AG08396 (cell line): ENCODE results near the gene SFSWAP.
"Not testable (repeated sequence)": the region's sequence is repeated elsewhere in the genome, so short reads cannot be mapped to it uniquely, and the experiment has no call there.

Experiments
- DNase-seq: peaks from one replicate; pipeline ENCODE4 v3.0.0; 2012; ENCODE audit warnings: low spot score, mixed read lengths

The SFSWAP gene

DNA sequence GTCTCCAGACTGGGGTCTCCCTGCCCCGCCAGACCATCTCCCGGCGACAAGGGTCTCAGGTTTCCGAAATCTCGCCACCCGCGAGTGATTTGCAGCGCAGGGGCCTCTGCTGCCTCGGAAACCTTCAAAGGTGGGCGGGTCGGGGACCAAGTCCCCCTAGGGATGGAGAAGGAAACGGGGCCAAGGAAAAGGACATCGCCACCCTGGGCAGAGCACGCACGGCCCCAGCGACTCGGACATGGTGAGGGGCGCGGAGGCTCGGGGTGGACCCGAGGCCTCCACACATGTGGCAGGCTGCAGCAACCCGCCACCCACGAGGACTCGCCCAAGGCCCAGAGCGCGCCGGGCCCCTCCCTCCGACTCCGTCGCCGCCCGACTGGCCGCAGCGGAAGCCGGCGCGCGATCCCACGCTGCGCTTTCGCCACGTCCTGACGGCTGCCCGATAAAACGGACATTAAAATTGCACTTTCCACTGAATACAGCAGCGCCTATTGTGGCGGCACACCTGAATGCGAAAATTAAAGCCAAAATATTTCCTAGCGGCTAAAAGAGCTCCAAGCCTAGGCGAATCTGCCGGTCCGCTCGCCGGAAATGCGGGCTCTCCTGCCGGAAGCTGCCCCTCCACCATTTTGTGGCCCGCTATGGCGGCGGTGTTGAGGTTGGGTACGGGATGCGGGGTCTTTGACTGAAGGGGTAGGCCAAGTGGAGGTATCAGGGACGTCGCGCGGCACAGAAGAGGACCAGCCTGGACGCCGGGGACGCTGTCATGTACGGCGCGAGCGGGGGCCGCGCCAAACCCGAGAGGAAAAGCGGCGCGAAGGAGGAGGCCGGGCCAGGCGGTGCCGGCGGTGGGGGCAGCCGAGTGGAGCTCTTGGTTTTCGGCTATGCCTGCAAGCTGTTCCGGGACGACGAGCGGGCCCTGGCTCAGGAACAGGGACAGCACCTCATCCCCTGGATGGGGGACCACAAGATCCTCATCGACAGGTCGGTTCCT lies at the start of gene SFSWAP:
Gene SFSWAP, plus strand, starts transcription at position 627 of the 994 bp plus-strand sequence. Its CDS starts 140 bp downstream, at position 767.
- DNase-seq = peak; percentile 92

DNA sequence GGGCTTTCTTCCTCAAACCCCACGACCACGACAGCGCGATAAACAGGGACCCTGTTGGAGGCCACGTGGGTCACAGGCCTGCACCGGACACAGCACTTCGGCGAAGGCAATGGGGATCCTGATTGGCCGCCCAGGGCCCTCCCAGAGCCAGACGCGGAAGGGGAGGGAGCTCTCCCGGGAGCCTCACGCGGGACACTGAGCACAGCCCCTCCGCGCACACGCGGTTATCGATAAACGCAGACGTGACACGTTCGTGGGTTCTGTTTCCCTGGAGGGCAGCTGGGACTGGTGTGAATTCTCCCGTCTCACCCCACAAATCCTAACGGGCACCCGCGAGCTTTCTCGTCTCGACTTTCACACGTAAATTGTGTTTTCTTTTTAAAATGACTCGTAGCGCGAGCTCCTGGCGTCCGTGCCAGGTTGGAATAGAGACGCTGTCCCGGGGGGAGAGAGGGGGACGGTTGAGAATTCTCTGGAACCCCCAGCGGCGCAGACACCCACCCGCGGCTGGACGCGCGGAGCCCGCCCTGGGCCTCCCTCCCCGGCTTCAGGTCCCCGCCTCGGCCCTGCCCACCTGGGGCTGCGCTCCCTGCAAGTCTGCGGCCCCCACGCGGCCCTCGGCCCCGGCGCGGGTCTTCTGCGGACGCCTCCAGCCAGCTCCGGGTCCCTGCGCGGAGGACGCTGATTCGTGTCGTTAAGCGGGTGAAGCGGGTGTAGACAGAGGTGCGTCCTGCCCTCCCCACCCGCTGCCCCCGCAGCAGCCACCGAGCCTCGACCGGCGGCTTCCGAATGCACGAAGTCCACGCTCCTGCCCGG lies 49.5 kb upstream of the SFSWAP start:
- DNase-seq = not testable (repeated sequence)

DNA sequence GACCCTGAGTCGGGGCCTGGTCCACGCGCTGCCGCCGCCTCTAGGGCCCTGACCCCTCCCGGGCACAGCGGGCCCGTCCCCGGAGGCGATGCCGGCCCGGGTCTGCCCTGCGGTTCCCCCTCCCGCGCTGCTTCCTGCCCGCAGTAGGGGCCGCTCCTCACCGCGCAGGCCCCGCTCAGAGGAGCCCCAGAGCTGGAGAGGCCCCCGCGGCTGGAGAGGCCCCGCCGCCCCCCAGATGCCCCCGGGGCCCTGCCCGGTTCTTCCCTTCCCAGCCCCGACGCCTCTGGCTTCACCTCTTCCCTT lies 49.0 kb upstream of the SFSWAP start:
- DNase-seq = not testable (repeated sequence)

DNA sequence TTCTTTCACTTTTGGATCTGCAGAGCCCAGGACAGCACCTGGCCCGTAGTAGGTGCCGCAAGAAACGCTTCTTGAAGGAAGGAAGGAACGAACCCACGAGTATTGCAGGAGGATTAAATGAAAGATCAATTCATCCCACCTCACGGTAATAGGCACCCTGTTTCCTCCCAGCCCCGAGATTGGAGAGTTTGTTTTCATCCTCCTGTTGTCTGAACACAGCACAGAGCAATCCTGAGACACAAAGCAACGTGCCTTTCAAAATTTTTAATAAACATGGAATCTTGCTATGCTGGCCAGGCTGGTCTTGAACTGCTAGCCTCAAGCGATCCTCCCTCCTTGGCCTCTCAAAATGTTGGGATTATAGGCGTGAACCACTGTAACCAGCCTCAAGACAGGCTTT lies 48.5 kb upstream of the SFSWAP start:
- DNase-seq = not testable (repeated sequence)

DNA sequence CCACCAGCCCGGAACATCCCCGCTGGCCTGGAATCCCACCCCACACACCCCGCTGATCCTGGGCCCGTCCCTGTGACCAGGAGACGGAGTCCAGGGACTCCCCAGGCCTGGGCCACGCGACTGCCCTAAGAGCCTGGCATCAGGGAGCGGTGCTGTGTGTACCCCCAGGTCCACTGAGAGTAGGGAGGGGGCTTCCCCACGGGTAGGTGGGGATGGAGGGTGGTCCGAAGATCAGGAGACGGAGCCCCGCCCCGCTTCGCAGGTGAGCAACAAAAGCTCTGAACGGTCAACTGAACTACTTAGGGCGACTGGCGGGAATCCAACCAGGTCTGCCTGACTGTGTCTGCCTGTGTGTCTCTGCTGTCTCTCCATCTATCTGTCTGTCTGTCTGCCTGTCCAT lies 45.2 kb upstream of the SFSWAP start:
- DNase-seq = not testable (repeated sequence)

DNA sequence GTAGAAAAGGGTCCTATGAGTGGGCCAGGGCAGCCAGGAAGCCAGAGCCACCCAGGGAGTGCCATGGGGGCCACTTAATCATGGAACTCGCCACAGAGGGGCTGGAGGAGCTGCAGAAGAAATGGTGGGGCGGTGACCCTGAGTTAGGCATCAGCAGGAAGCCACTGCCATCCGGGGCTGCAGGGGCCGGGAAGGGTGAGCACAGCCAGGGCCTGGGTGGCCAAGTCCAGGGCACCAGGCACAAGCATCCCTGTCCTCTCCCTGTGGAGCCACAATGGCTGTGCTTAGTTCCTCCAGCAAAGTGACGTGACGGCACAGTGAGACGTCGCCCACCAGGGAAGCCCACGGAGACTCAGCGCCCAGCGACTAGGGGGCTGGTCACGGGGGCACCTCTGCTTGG lies 44.4 kb upstream of the SFSWAP start:
- not testable (repeated sequence) for DNase-seq

DNA sequence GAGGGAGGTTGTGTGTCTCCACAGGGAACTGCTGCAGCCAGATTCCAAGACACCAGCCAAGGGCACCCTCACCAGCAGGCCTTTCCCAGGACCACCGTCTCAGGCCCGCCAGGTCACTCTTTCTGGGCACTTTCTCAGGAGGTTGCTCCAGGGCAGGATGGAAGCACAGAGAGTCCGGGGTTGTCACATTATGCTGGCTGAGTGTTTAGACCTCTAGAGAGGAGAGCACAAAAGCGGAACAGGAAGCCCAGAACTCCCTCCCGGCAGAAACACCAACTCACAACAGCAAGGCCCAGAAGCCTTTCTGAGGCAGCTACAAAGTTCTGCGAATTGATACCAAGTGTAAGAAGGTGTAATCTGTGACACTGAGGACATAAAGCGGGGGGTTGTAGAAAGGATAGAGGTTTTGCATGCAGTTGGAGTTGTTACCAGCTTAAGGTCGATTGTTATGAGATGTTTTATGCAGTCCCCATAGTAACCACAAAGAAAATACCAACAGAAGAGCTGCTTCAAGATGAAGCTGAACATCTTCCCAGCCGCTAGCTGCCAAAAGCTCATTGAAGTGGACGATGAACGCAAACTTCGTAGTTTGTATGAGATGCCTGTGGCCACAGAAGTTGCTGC lies 43.8 kb upstream of the SFSWAP start:
- not testable (repeated sequence) for DNase-seq

DNA sequence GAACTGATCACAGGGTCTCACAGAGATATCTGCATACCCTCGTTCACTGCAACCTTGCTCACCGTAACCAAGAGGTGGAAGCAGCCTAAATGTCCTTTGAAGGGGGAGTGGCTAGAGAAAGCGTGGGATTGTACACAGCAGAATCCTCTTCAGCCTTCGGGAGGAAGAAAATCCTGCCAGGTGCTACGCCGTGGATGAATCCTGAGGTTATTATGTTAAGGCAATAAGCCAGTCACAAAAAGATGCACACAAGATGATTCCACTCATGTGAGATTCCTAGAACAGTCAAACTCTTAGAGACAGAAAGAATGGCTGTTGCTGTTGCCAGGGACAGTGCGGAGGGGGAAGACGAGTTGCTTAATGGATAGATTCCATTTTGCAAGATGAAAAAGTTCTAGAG lies 39.6 kb upstream of the SFSWAP start:
- DNase-seq = no peak

DNA sequence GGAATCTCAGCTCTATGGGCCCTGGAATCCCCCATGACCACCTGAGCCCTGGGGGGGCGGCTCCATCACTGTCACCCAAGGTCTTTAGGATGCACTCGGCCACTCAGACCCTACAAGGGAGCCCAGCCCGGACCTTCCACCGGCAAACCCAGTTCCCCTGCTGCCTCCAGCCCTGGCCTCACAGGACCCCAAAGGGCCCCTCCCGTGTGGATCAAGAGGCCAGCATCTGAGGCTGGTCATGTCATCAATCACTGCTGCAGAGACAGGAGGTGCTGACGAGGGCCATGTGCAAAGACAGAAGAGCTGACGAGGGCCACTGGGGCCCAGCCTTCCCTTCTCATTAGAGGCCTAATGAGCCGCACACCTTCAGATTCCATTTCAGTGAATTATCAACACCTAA lies 39.0 kb upstream of the SFSWAP start:
- DNase-seq = no peak

DNA sequence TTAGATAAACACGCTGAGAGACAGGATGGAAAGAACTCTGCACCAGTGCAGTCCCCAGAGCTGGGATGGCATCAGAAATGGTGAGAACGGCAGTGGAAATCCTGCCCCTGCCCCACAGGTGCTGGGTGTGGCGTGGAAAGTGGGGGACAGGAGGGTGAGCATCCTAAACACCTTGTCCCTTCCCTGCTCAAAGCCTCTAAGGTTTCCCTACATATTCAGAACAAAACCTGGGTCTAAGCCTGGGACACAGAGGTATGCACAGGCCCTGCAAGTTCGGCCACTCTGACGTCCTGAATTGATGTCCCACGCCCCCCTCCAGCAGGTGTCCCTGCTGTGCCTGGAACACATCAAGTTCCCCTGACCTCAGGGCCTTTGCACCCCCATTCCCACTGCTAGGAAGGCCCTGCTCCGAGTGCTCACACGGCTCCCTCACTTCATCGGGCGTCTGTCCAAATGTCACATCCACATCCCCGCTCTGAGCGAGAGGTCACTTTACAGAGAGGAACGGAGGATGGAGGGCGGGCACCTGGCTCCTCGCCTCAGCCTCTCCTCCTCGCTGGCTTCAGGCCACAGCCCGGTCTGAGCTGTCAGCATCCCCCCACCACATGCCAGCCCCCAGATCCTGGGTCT lies 38.5 kb upstream of the SFSWAP start:
- DNase-seq = no peak

DNA sequence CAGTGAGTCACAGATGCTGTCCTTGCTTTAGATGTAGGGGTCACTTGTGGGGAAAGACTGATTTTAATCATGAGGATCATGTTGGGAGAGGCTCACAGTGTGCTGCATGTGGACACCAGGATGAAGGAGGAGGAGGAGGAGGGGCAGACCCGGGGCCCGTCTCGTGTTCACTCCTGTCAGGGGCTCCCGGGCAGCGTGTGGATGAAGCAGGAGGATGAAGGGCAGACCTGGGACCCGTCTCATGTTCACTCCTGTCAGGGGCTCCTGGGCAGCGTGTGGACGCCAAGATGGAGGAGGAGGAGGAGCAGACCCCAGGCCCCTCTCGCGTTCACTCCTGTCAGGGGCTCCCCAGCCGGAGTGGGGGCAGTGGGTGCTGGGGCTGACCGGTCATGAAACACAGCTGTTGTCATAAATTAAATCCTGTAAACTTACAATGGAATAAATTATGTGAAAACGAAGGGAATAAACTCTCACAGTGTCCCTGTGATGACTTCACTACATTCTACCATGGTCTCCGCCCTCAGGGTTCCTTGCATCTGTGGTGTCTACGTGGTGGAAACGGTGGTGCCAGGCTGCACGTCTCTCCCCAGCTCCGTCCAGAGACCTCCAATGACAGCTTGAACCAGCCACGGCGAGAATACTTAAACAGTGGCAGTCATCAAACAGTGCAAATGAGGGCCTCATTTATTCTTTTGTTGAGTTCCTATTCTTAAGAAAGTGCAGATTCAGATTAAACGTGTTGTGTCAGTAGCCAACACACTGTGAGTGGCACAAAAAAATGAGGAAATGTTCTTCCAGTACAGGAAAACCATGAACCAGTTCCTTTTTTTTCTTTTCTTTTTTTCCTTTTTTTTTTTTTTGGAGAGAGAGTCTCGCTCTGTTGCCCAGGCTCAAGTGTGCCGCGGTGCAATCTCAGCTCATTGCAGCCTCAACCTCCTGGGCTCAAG lies 37.7 kb upstream of the SFSWAP start:
- no peak for DNase-seq

DNA sequence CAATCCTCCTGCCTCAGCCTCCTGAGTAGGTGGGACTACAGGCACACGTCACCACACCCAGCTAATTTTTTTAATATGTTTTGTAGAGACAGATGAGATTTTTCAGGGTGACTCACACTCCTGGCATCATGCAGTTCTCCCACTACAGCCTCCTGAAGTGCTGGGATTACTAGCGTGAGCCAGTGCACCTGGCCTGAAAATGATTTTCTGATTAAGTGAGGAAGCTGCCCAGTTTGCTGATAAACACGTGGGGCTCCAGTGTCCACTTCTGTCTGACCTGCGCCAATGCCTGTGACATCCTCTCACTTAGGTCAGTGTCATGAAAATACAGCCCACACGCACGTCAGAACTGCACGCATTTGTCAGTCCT lies 37.0 kb upstream of the SFSWAP start:
- no peak for DNase-seq

DNA sequence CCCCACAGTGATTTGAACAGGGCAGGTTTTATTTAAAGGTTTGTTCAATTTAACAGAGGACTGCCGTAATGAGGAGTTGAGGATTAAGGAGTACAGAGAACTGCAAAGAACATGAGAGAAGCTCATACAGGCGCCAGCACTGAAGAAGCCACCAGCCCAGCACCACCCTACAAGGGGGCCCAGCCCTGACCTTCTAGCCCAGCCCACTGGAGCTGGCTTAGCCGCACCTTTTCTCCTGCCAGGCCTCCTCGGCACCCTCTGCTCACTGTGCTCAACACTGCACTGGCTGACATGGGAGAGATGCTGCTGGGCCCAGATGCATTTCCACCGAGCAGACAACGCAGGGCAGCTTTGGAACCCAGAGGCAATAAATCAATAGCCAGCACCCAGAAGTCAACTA lies 36.5 kb upstream of the SFSWAP start:
- no peak for DNase-seq

DNA sequence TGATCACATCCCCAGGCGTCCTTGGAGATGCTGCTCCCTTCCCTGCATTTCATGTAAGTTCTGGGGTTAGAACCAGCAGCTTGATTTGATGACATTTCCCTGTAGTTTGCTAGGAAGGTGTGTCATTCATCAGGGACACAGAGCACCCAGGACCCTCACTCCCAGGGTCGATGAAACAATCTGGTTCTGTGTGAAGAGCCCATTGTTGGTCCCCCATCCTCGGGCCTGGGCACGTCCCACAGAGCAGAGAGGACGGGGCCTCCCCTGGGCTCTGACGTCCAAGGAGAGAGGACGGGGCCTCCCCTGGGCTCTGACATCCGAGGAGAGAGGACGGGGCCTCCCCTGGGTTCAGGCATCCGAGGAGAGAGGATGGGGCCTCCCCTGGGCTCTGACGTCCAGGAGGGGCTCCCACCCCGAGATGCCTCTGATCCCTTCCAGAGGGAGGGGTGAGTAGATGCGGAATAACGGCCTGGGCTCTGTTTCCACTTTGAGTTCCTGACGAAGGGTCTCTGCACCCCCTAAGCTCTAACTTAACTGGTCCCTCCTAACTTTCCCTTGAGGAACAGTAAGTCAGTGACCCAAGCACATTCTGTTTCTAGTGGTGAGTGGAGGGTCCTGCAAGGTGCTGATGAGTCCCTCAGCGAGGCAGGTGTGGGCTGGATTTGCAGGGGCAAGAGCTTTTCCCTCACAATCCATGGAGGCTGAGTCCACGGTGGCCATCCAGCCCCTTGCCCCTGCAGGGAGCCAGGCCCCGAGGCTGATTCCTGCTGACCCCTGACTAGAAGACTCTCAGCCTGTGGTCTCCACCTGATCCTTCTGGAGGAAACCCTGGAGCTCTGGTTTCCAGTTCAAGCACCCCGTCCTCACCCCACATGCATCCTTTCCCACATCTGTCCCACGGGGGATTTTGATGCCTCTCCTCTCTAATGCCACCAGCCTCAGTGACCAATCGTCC lies 35.5 kb upstream of the SFSWAP start:
- DNase-seq = no peak

DNA sequence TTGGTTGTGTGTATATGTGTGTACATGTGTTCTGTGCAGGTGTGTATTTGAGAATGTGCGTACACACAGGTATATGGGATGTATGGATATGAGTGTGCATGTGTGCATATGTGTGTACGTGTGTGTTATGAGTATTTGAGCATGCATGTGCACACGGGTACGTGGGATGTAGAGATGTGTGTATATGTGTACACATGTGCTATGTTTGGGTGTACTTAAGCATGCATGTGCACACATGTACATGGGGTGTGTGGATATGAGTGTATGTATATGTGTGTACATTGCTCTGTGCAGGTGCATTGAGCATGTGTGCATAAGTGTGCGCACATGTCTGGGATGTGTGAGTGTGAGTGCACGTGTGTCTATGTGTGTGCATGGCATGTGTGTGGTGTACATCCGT lies 34.3 kb upstream of the SFSWAP start:
- DNase-seq = no peak

DNA sequence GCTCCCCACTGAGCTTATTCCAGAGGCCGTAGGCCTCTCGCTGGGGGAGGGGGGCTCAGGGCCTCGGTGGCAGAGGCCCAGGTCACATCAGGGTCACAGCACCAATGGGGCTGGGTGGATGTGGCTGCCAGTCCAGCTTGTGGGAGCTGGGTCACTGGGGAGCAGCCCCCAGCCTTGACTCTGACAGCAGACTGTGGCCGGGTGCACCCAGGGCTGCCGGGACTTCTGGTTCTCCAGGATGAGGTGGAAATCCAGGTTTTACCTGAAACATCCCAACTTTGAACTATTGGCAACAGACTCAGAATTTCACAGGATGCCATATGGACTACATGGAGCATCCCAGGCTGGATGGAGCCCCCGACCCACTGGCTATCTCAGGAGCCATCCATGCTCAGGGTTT lies 33.8 kb upstream of the SFSWAP start:
- DNase-seq = not testable (repeated sequence)

DNA sequence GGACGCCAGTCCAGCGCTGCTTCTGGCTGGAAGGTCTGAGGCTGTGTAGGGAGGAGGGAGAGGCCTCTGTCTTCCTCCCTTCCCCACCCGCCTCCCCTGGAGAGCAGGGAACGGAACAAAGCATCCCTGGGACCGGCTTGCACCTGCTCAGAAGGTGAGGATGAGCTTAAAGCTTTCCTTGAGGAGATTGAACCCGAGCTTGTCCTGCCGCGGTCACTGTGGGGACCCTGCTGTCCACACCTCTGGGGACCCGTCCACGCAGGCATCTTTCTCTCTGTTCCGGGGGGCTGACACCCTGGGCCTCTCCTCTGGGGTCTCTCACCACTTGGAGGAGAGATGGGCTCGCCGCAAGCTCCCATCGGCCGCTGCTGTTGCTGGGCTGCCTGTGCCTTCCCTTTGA lies 33.2 kb upstream of the SFSWAP start:
- no peak for DNase-seq

DNA sequence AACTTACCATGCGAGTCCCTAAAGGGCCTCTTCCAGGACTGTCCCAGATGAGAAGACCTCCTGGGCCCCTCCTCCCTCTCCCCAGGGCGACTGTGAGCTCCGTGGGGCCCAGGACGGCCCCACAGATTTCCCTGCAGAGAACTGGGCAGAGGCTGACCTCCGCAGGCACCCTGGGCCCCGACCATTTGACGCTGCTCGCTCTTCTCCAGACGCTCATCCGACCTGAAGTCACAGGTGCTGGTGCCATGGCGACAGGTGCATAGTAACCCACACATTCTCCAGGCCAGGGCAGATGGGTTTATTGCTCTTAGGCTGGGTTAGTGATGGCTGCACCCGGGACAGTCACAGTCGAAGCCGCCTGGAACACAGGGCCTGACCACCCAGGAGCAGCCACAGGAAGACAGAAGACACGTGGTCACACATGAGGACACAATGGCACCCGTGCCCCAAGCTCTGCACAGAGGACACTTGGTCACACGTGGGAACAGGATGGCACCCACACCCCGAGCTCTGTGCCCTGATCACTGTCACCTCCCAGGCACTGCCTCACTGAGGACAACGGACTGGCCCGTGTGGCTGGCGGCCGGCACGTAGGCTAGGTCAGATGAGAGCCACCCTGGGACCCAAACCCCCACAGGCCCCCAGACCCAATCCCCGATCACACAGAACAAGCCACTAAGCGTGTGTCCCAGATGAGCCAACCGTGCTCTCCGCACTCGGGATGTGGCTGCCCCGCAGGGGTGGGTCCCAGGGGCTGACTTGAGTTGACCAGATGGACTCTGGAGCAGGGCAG lies 32.3 kb upstream of the SFSWAP start:
- not testable (repeated sequence) for DNase-seq

DNA sequence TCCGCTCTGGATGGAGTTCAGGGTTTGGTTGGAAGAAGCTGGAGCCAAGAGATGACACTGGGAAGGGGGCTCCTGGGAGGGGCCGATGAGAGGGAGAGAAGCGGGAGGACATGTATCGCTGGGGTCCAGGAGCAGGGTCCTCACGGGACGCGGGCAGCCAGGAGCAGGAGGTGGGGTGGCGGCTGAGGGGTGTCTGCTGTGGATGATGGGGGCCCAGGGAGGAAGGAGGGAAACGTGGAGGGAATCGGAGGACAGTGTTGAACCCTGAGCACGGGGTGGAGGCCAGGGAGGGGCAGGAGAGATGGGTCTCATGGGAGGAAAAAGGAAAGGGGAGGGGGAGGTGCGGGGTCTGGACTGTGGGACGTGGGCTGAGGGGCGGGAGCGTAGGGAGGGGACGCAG lies 31.7 kb upstream of the SFSWAP start:
- DNase-seq = not testable (repeated sequence)
